ENCODE data around the gene SMG6. TPM values are rescaled to one million over a fixed set of nuclear protein-coding genes. Genes with fewer than 3 reads are reported as not detected.

Gene SMG6
- total and polyA plus RNA-seq, 2 of the 13 experiments (the other 11 are each of a cell fraction or from before 2014, with no cell fraction given), result 4.6 to 14.6 TPM

GRCh38 chr17:2304931-2305330, 1.3 kb upstream of the SMG6 start:
- no peak for TF ChIP-seq GMEB2 (CRISPR knock-in tag; IDR thresholded peaks at IDR 0.05; ENCODE audit: low read depth)
- no peak for TF ChIP-seq DDIT3 (CRISPR knock-in tag; IDR thresholded peaks at IDR 0.05)
- Histone ChIP-seq H3K9ac (ENCODE audit: insufficient read depth, low read depth, low read length) (no peak overlapping the region), H3K4me2 (ENCODE audit: low read depth, low read length) (peak overlapping the region; percentile 81; the same call in 1 of the 2 replicates), H3K79me2 (ENCODE audit: insufficient read depth, low read length) (peaks cover 19% of the 10 kb centered on the region), H4K20me1 (ENCODE audit: insufficient read depth, low read length) (0 out of 2 replicates have a peak, but pooled peaks cover 3% of the 10 kb centered on the region), H3K4me1 (ENCODE audit: insufficient read depth, low read length) (peaks cover 32% of the 10 kb centered on the region), H3K9me3 (ENCODE audit: low read length) (no peaks in the 10 kb centered on the region), H2AFZ (ENCODE audit: low read length) (no peak overlapping the region), H3K27ac (ENCODE audit: extremely low read length, insufficient read depth, low read length) (no peak overlapping the region), H3K36me3 (replicated peaks in 1 of 2; ENCODE audit: control insufficient read depth in 1 of 2, insufficient read depth in 2 of 2, low read length in 2 of 2) (peaks cover 0 to 9% of the 10 kb centered on the region in 2 experiments; a peak in 1 of 5 replicates), H3K4me3 (replicated peaks in 1 of 3; ENCODE audit: insufficient read depth in 1 of 3, low read depth in 2 of 3, low read length in 3 of 3) (no peak overlapping the region), H3K27me3 (ENCODE audit: control insufficient read depth in 1 of 2, insufficient read depth in 2 of 2, low read length in 2 of 2) (no peaks in the 10 kb centered on the region; a peak in 1 of 5 replicates)
- in situ Hi-C loops (cut with HindIII; ENCODE audit: extremely low pct_ligation_motif_present, low pct_unique_long_range_greater_than_20kb), result no loop called here
- 96% methylated on average over 4 of the region's 4 CpGs for WGBS (ENCODE audit: low lambda C conversion rate)
- BruUV-seq (replicated peaks), result TSS peak; percentile 88
- no peak for ATAC-seq
- FAIRE-seq, result no peak
- ChIA-PET CTCF (ENCODE audit: low intra/inter-chr PET ratio, low total read pairs) (no interaction called here), POLR2A (interaction anchor here (1.8 to 3.0 kb wide), 2 partner anchors 19 to 31 kb away, joined by 6 to 23 read pairs; partner anchors contain the start of gene TSR1)
- intact Hi-C loops (cut with micrococcal nuclease; ENCODE audit: unreplicated experiment), result no loop called here
- DNase-seq (ENCODE audit: low spot score), result no peak

- H3K27ac ChIP-seq (ENCODE audit: extremely low read length, insufficient read depth, low read length), result peak overlapping the region; percentile 92
- TSS peak; percentile 53 for BruUV-seq (replicated peaks)
- WGBS (ENCODE audit: low lambda C conversion rate), result 3% methylated on average over 8 of the region's 12 CpGs
- H3K9me3 ChIP-seq (ENCODE audit: low read length), result no peaks in the 10 kb centered on the region
- H3K4me2 ChIP-seq (ENCODE audit: low read depth, low read length), result peak overlapping the region; percentile 72
- H3K9ac ChIP-seq (ENCODE audit: insufficient read depth, low read depth, low read length), result peak overlapping the region; percentile 91
- peak overlapping the region; percentile 75 to 92 (median 91) for H3K4me3 ChIP-seq (replicated peaks in 1 of 3; ENCODE audit: insufficient read depth in 1 of 3, low read depth in 2 of 3, low read length in 3 of 3)
- in situ Hi-C loops (cut with HindIII; ENCODE audit: extremely low pct_ligation_motif_present, low pct_unique_long_range_greater_than_20kb), result no loop called here
- DNase-seq (ENCODE audit: low spot score) (no peak), FAIRE-seq (peak; percentile 32), ATAC-seq (no peak)
- peaks cover 6 to 20% of the 10 kb centered on the region in 2 experiments; a peak in 4 of 5 replicates for H3K36me3 ChIP-seq (replicated peaks in 1 of 2; ENCODE audit: control insufficient read depth in 1 of 2, insufficient read depth in 2 of 2, low read length in 2 of 2)
- ChIA-PET CTCF (ENCODE audit: low intra/inter-chr PET ratio, low total read pairs) (no interaction called here), POLR2A (interaction anchor here (1.1 to 3.0 kb wide), 4 partner anchors 12 to 248 kb away, joined by 3 to 23 read pairs (median 8); partner anchors contain the start of genes HIC1 and TSR1)
- H2AFZ ChIP-seq (ENCODE audit: low read length), result no peak overlapping the region
- intact Hi-C loops (cut with micrococcal nuclease; ENCODE audit: unreplicated experiment), result no loop called here
- H3K27me3 ChIP-seq (ENCODE audit: control insufficient read depth in 1 of 2, insufficient read depth in 2 of 2, low read length in 2 of 2), result no peaks in the 10 kb centered on the region; a peak in 1 of 5 replicates
- peaks cover 23% of the 10 kb centered on the region for H3K79me2 ChIP-seq (ENCODE audit: insufficient read depth, low read length)
- H3K4me1 ChIP-seq (ENCODE audit: insufficient read depth, low read length), result peaks cover 25% of the 10 kb centered on the region
- H4K20me1 ChIP-seq (ENCODE audit: insufficient read depth, low read length), result 0 out of 2 replicates have a peak, but pooled peaks cover 3% of the 10 kb centered on the region
- no peak for TF ChIP-seq JDP2 (CRISPR knock-in tag; IDR thresholded peaks at IDR 0.05; ENCODE audit: borderline replicate concordance)
- no peak for TF ChIP-seq SKI (IDR thresholded peaks at IDR 0.05; ENCODE audit: partially characterized antibody)
- TF ChIP-seq SYNCRIP (IDR thresholded peaks at IDR 0.05; ENCODE audit: insufficient read depth, low read depth, low read length), result no peak
- TF ChIP-seq ARID2 (CRISPR knock-in tag; IDR thresholded peaks at IDR 0.05; ENCODE audit: borderline replicate concordance), result 0 out of 2 replicates have a peak, but pooled peaks have one; percentile 37
- no peak for TF ChIP-seq SATB2 (CRISPR knock-in tag; IDR thresholded peaks at IDR 0.05)
- no peak for TF ChIP-seq AGO2 (optimal IDR thresholded peaks at IDR 0.05; ENCODE audit: low read depth, low read length)
- no peak for TF ChIP-seq HMGXB3 (CRISPR knock-in tag; IDR thresholded peaks at IDR 0.05; ENCODE audit: borderline replicate concordance)
- no peak for TF ChIP-seq ZNF776 (CRISPR knock-in tag; IDR thresholded peaks at IDR 0.05)
- TF ChIP-seq SMYD3 (CRISPR knock-in tag; IDR thresholded peaks at IDR 0.05), result 0 out of 2 replicates have a peak, but pooled peaks have one; percentile 31
Observed at GRCh38 chr17:2302778-2303203, 794 bp downstream of the SMG6 start.

All from HepG2 (cell line).